GM23338 (cell line): ENCODE results near the gene NPSR1.

Experiments
- CREB1 ChIP-seq: fragments of 250-450 bp; sonication (Bioruptor Pico); IDR thresholded peaks from 2 replicates; pipeline ENCODE4 v1.5.0; 2020; ENCODE audit warnings: low read depth, mild to moderate bottlenecking, moderate library complexity
- CTCF ChIP-seq, 2 experiments: fragments of 200-600 bp in 1 of 2; sonication (generic) in 1 of 2; conservative IDR thresholded peaks; 2 replicates each; pipeline versions ENCODE4 v1.5.1 to v1.6.1; 2016 to 2017; ENCODE audit warnings: antibody characterized with exemption in 2 of 2, low read depth in 2 of 2, mild to moderate bottlenecking in 2 of 2, moderate library complexity in 1 of 2
- ETS1 ChIP-seq: IDR thresholded peaks from 2 replicates; pipeline ENCODE4 v1.6.1; 2016; ENCODE audit warnings: antibody characterized with exemption
- EZH2 ChIP-seq: fragments of 200-600 bp; sonication (generic); IDR thresholded peaks from one replicate; pipeline ENCODE4 v1.8.0; 2017; ENCODE audit warnings: antibody characterized with exemption, mild to moderate bottlenecking, low read depth; ENCODE audit not compliant: unreplicated experiment
- EZH2phosphoT487 ChIP-seq: fragments of 200-600 bp; sonication (generic); IDR thresholded peaks from one replicate; pipeline ENCODE4 v1.8.1; 2018; ENCODE audit warnings: antibody characterized with exemption; ENCODE audit not compliant: unreplicated experiment
- JUNB ChIP-seq: IDR thresholded peaks from one replicate; pipeline ENCODE4 v1.6.1; 2016; ENCODE audit warnings: antibody characterized with exemption; ENCODE audit not compliant: unreplicated experiment
- NANOG ChIP-seq: IDR thresholded peaks from 2 replicates; pipeline ENCODE4 v1.6.1; 2016; ENCODE audit warnings: antibody characterized with exemption, borderline replicate concordance
- POLR2AphosphoS5 ChIP-seq: IDR thresholded peaks from 2 replicates; pipeline ENCODE4 v1.6.1; 2016; ENCODE audit warnings: antibody characterized with exemption, low read depth
- REST ChIP-seq: IDR thresholded peaks from one replicate; pipeline ENCODE4 v1.6.1; 2018; ENCODE audit warnings: antibody characterized with exemption; ENCODE audit not compliant: unreplicated experiment
- STAT1 ChIP-seq: IDR thresholded peaks from one replicate; pipeline ENCODE4 v1.6.1; 2016; ENCODE audit warnings: antibody characterized with exemption; ENCODE audit not compliant: unreplicated experiment
- ZNF331 ChIP-seq: fragments of 250-450 bp; sonication (Bioruptor Pico); IDR thresholded peaks from 2 replicates; pipeline ENCODE4 v1.5.0; 2020; ENCODE audit warnings: low read depth, mild to moderate bottlenecking, moderate library complexity

- TF ChIP-seq CTCF (conservative IDR thresholded peaks at IDR 0.05; ENCODE audit: low read depth in 2 of 2) (no peak), EZH2 (no peak), POLR2AphosphoS5 (no peak), REST (no peak), NANOG (no peak), ZNF331 (no peak), CREB1 (CRISPR knock-in tag) (no peak), STAT1 (no peak), JUNB (no peak), ETS1 (no peak), EZH2phosphoT487 (no peak)
These were observed 211.0 kb downstream of the NPSR1 start for GRCh38 chr7:34869057-34869456.
